GM21576 (cell line): ENCODE data around the gene MTURN.

Experiments
- ATAC-seq: cut with Tn5 transposase; IDR thresholded peaks from one replicate; pipeline ENCODE4 v1.9.1; 2021; ENCODE audit warnings: mild to moderate bottlenecking, moderate library complexity; ENCODE audit not compliant: unreplicated experiment

MTURN gene

GRCh38 chr7:30135301-30136116 is 723 bp downstream of the MTURN start:
- peak; percentile 22 for ATAC-seq

GRCh38 chr7:30136117-30136731 is 1.4 kb downstream of the MTURN start:
- no peak for ATAC-seq

GRCh38 chr7:30136743-30137485 is 2.1 kb downstream of the MTURN start:
- ATAC-seq = no peak

- ATAC-seq = no peak
Observed at GRCh38 chr7:30139836-30140384, 5.1 kb downstream of the MTURN start.

- no peak for ATAC-seq
Observed at GRCh38 chr7:30140456-30140855, 5.7 kb downstream of the MTURN start.

- ATAC-seq = no peak
Observed at GRCh38 chr7:30142710-30143109, 7.9 kb downstream of the MTURN start.

GRCh38 chr7:30143748-30144251 is 9.0 kb downstream of the MTURN start:
- no peak for ATAC-seq

GRCh38 chr7:30144657-30145306 is 10.0 kb downstream of the MTURN start:
- ATAC-seq = no peak

GRCh38 chr7:30145426-30145970 is 10.7 kb downstream of the MTURN start:
- ATAC-seq = no peak

GRCh38 chr7:30146127-30146612 is 11.4 kb downstream of the MTURN start:
- no peak for ATAC-seq

- ATAC-seq = no peak
Observed at GRCh38 chr7:30147223-30147622, 12.4 kb downstream of the MTURN start.

GRCh38 chr7:30147785-30148184 is 13.0 kb downstream of the MTURN start:
- ATAC-seq = no peak

- no peak for ATAC-seq
Observed at GRCh38 chr7:30148426-30148825, 13.6 kb downstream of the MTURN start.

GRCh38 chr7:30148951-30149459 is 14.2 kb downstream of the MTURN start:
- ATAC-seq = no peak

- no peak for ATAC-seq
Observed at GRCh38 chr7:30149640-30150272, 15.0 kb downstream of the MTURN start.

GRCh38 chr7:30150711-30151110 is 15.9 kb downstream of the MTURN start:
- ATAC-seq = no peak

GRCh38 chr7:30154111-30154587 is 19.4 kb downstream of the MTURN start:
- ATAC-seq = no peak

GRCh38 chr7:30155481-30155880 is 20.7 kb downstream of the MTURN start:
- ATAC-seq = no peak

GRCh38 chr7:30157204-30157603 is 22.4 kb downstream of the MTURN start:
- ATAC-seq = no peak
